NCI-H1048 (cell line): Measurements from ENCODE around the gene PRKG1.
"Not testable (repeated sequence)": the region's sequence is repeated elsewhere in the genome, so short reads cannot be mapped to it uniquely, and the experiment has no call there.

Source experiments
- DNase-seq: peaks from one replicate; lab custom pipeline; 2025; lab: John Stamatoyannopoulos, UW

PRKG1 gene

DNA sequence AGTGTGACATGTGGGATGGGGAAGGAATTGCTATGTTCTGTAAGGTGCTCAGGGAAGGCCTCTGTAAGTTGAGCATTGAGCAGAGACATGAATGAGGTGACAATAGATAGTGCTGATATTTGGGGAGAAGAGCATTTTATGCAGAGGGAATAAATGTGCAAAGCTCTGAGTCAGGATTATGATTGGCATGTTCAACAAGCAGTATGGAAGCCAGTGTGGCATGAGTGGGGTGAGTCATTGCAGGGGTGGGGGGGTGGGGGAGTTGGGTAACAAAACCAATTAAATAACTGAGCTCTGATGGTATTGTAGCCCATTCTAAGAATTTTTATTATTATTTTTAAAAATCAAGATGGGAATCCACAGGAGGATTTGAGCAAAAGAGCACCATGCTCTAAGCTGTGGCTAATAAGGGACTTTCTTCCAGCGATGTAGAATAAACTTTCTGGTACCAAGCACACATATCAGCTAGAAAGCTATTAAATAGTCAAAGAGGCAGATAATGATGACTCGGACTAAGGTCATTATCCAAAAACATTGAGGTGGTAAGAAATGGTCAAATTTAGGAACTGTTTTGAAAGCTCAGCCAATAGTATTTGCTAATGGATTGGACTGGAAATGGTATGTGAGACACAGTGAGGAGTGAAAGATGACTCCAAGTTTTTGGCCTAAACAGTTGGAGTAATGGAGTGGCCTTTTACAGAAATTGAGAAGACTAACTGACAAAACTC lies 96.4 kb downstream of the PRKG1 start:
- no peak for DNase-seq

GRCh38 chr10:51171946-51172345 lies 97.7 kb downstream of the PRKG1 start:
- DNase-seq: no peak

- DNase-seq: no peak
These were observed 102.8 kb downstream of the PRKG1 start for GRCh38 chr10:51176976-51177695.

DNA sequence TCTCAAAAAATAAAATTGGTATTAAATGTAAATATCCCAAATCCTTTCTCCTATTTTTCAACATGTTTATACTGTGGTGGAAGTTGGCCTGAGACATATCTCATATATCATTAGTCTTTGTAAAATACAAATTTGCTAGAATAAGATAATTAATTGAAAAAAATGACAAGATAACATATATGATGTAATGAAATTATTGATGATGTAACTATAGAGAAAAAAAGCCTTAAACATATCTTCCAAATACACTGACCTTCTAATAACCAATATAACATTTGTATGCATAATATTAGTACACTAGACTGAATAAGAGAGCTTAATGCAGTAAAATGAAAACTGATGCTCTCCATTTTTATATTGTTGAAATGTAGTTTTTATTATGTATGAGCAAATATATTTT lies 104.3 kb downstream of the PRKG1 start:
- no peak for DNase-seq

DNA sequence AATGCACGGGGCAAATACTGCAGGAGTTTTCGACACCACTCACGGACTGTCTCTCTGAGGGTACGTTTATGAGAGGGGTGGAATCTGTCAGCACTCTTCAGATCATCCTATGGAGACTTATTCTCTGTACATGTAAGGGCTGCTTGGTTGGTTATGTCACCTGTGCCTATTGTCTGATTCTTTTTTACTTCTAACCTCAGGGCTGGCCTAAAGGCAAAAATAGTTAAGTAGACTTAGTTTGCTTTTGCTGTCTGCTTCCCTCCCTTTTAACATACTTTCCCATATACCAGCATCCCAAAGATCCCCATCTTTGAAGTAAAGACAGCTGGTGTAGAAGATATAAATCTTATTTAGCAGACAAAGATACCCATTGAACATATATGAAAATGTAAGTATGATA lies 105.9 kb downstream of the PRKG1 start:
- no peak for DNase-seq

DNA sequence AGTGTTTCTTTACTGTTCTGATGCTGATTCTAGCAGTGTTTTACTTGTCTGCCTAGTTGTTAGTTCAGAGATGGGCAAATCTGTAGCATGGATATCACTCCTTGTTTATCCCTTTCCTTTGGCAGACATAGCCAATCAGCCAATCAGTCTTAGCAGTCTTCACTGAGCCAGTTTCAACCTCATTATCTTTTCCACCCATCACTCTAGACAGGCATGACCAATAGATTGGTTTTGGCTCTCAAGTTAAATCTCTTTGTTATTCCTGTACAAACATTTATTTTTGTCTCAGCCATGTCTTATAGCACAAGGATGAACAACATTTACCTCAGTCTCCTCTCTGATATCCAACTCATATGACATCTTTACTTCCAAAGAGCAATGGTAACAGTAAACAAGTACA lies 109.5 kb downstream of the PRKG1 start:
- DNase-seq: no peak

GRCh38 chr10:51186361-51186760 lies 112.1 kb downstream of the PRKG1 start:
- no peak for DNase-seq

GRCh38 chr10:51188008-51188407 lies 113.7 kb downstream of the PRKG1 start:
- no peak for DNase-seq

GRCh38 chr10:51188866-51189265 lies 114.6 kb downstream of the PRKG1 start:
- DNase-seq: no peak

DNA sequence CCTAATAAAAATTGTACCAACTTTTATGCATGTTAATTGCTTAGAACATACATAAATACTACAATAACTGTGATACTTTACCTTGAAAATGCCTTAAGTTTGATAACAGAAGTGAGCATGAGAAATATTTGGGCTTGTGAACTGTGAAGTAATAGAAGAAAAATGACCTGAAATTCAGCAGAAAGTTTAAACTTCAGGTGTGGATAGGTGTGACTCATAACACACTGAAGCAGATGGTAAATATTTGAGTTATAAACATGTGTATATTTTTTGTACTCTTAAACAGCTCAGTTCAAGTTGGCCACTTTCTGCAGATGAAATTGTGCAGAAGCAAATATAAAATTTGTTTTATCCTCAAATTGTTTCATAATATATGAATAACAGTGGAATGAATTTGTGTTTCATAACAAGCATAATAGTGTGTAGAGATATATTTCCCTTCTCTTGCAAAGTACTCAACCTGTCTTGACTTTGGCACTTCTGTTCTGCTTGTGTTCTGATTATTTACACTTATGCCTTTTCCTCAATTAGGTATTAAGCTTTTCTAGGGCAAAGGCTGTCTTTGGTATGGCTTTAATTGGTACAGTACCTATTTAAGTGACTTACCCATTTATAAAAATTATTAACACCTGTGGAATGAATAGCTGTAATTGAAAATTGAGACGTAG lies 122.4 kb downstream of the PRKG1 start:
- DNase-seq: no peak

DNA sequence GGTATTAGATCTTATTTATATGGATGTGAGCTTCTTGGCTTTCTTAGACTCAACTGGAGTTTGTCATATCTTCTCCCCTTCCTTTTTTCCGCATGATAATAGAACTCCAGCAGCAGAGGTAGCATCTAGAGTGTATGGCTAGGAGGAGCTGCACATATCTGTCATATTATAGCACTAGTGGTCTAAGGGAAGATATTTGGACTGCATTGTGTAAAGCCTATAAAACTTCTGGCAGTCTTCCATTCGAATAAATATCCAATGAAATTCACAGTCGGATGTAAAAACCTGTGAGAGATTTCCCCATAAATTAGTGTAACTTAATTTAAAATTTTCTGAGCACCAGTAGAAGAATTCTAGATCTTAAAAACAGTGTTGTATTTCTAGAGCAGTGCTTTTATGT lies 123.9 kb downstream of the PRKG1 start:
- no peak for DNase-seq

- DNase-seq: no peak
These were observed 127.7 kb downstream of the PRKG1 start for GRCh38 chr10:51201947-51202346.

DNA sequence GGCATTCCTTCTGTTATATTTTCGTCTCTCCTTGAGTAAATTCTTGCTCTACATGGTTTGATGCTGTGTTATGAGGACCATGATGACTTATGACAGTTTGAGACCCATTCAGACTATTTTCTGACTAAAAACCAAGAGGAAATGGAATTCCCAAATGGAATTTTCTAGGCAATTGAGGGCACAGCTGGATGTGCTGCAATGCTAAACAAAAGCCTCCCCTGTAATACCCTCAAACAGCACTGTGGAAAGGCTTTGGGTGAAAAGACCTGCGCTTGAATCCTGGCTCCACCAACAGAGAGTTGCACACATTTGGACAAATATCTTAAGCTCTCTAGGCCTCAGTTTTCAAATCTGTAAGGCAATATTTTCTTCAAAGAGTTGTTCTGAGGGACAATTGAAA lies 129.1 kb downstream of the PRKG1 start:
- no peak for DNase-seq

DNA sequence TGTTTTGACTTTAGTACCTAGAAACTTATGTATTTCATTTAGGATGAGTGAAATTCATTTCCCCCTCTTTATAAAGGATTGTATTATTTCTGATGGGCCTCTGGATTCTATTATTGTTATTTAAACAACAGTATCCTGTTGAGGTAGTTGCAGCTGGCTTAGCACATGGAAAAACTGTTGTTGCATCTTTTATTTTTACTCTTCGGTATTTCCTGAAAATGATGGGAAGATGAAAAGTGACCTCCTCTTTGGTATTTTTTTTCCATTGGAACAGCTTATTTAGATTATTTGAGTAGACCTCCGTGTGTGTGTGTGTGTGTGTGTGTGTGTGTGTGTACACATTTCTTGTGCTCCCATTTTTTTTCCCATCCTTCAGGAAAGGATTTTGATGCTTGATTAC lies 129.8 kb downstream of the PRKG1 start:
- DNase-seq: no peak

DNA sequence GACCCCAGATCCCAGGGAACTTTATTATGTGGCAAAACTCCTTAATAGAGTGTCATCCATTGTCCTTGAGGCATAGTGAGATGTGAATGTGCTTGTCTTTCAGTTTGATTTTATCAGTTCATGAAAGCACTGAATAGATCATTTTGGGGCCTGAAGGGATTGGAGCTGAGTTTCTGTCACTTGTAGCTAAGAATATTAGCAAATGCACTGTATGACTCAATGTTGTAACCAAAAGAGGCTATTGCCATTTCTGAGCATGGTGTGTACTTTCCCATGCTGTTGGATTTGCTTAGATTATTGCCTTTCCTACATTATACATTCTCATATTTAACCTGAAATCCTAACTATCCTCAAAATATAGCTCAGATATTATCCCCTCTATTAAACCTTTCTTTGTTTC lies 130.4 kb downstream of the PRKG1 start:
- DNase-seq: no peak

DNA sequence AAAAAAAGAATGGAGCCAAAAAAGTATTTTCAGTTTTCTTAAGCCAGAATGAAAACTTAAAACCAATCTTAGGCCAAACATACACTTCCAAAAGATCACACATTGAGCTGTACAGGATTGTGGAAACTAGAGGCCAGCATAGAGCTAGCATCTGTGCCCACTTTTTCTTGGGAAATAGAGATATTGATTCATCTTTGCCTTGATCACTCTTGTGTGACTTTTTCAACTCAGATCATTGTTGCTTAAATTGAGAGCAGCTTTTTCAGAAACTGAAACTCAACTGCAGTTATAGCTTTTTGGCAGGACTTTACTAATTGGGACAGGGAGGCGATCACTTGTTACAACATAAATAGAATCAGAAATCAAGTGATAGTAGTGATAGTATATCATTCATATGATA lies 132.2 kb downstream of the PRKG1 start:
- DNase-seq: no peak

GRCh38 chr10:51212937-51213336 lies 138.7 kb downstream of the PRKG1 start:
- not testable (repeated sequence) for DNase-seq

DNA sequence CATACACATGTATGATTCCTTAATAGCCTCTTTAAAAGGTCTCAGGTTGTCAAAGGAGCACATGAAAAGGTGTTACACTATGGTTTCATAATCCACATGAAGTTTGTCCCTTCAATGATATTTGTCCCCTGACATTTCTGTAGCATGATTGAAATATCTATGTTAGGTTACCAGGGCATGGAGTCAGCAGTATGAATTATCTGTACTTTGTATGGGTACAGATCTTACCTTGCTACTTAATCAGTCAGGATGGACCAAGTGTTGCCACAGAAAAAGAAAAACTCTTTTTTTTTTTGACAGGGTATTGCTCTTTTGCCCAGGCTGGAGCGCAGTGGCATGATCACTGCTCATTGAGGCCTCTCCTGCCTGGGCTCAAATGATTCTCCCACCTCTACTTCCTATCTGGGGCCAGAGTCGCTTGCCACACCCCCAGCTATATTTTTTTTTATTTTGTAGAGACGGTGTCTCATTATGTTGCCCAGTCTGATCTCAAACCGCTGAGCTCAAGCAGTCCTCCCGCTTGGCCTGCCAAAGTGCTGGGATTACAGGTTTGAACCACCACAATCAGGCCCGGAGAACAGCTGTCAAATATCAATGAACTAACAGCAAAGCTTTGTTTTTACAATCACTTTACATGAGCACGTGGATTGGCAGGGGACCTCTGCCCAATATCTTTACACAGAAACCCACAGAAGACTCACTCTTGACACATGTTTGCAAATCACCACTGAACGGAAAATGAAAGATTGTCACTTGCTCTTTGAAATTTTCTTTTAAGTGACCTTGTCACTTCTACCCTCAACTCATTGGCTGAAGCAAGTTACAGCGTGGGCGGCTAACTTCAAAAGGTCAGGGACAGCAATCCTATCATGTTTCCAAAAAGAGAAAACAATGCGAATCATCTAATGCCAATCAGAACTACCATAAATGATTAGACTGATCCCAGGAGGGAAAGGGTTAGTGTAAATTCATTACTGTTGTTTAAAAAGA lies 140.2 kb downstream of the PRKG1 start:
- no peak for DNase-seq

GRCh38 chr10:51215951-51216834 lies 141.9 kb downstream of the PRKG1 start:
- no peak for DNase-seq

GRCh38 chr10:51217505-51217904 lies 143.2 kb downstream of the PRKG1 start:
- no peak for DNase-seq

- DNase-seq: no peak
These were observed 150.4 kb downstream of the PRKG1 start for GRCh38 chr10:51224671-51225161.
